Measurements from ENCODE around the gene TTLL11. TPM values are rescaled to one million over a fixed set of nuclear protein-coding genes. Genes with fewer than 3 reads are reported as not detected.
"Not testable (repeated sequence)": the region's sequence is repeated elsewhere in the genome, so short reads cannot be mapped to it uniquely, and the experiment has no call there.

TTLL11 gene
- total and polyA plus RNA-seq, 8 donors, result 3.4 to 7.5 (median 5.5) TPM

DNA sequence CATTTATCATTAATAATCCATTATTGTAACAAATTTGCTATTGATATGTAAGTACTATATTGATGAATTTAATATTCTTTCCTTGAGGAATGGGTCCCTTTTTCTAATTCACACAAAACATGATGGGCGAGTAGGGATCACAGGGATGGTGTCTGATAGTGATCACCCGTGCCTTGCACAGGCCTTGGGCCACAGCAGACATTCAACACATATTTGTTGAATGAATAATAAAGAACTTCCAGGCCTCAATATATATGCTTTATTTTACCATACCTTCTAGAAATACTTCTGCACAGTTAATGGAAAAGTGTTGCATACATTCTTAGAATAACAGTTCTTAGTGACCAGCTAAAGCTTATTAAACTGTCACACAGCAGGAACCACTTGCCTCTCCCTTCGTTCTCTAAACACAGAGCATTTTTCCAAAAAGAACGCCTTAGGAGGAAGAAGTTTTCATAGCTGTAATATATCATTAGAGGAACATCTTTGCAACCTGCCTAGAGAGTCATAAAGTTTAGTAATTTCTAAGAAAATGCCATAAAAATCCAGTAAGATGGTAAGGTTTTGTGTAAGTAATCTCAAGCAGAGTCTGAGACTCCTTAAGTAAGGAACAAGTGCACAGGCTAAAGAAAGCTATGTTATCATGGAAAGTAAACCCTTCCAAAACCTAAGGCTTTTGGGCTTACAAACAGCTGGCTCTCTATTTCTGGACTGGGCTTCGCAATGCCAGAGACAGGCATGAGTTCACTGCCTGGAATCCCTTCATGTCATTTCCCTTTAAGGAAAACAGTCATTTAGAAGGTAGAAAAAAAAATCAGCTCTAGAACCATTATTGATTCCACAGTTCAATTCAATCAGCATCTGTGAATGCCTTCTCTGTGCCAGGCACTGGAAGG is 17.7 kb downstream of the TTLL11 start:
- DNase-seq (no peak), FAIRE-seq (no peak), ATAC-seq (no peak)
- WGBS, 2 donors, result 89 to 94% methylated on average over 5 of the region's 5 CpGs
- Histone ChIP-seq H3K4me3 (no peak overlapping the region), H3K27me3 (no peaks in the 10 kb centered on the region), H3K9me3 (no peaks in the 10 kb centered on the region), H3K4me1 (no peaks in the 10 kb centered on the region), H3K27ac (no peak overlapping the region), H3K36me3 (no peaks in the 10 kb centered on the region)
- TF ChIP-seq, protein P1, sequence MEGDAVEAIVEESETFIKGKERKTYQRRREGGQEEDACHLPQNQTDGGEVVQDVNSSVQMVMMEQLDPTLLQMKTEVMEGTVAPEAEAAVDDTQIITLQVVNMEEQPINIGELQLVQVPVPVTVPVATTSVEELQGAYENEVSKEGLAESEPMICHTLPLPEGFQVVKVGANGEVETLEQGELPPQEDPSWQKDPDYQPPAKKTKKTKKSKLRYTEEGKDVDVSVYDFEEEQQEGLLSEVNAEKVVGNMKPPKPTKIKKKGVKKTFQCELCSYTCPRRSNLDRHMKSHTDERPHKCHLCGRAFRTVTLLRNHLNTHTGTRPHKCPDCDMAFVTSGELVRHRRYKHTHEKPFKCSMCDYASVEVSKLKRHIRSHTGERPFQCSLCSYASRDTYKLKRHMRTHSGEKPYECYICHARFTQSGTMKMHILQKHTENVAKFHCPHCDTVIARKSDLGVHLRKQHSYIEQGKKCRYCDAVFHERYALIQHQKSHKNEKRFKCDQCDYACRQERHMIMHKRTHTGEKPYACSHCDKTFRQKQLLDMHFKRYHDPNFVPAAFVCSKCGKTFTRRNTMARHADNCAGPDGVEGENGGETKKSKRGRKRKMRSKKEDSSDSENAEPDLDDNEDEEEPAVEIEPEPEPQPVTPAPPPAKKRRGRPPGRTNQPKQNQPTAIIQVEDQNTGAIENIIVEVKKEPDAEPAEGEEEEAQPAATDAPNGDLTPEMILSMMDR (IDR thresholded peaks at IDR 0.05), result no peak
- intact Hi-C loops (cut with DNase I), result no loop called here

DNA sequence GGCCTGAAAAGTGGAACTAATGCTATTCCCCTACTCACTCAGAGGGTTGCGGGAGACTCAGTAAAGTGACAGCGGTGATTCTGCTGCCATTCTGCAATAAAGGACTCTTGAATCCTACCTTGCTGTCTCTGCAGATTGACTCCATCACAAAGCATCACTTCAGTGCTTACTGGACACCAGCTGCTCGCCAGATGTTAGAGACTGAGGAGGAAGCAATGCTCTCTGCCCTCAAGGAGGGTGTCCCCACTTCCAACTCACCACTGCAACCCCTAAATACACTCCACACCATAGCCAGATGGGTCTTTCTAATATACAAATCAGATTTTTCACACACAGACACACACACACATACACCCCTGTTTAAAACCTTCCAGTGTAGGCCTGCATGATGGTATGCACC is 21.4 kb downstream of the TTLL11 start:
- Histone ChIP-seq H3K27me3 (no peaks in the 10 kb centered on the region), H3K4me3 (no peak overlapping the region), H3K9me3 (no peaks in the 10 kb centered on the region), H3K36me3 (no peaks in the 10 kb centered on the region), H3K4me1 (peaks cover 0 to under 1% (median 0%) of the 10 kb centered on the region in 3 donors), H3K27ac (no peak overlapping the region)
- intact Hi-C loops (cut with DNase I), result no loop called here
- TF ChIP-seq, protein P1 (IDR thresholded peaks at IDR 0.05), result no peak
- WGBS, 2 donors, result 96 to 98% methylated on average over 3 of the region's 3 CpGs
- ATAC-seq, result no peak
- FAIRE-seq, result no peak
- DNase-seq, result no peak

DNA sequence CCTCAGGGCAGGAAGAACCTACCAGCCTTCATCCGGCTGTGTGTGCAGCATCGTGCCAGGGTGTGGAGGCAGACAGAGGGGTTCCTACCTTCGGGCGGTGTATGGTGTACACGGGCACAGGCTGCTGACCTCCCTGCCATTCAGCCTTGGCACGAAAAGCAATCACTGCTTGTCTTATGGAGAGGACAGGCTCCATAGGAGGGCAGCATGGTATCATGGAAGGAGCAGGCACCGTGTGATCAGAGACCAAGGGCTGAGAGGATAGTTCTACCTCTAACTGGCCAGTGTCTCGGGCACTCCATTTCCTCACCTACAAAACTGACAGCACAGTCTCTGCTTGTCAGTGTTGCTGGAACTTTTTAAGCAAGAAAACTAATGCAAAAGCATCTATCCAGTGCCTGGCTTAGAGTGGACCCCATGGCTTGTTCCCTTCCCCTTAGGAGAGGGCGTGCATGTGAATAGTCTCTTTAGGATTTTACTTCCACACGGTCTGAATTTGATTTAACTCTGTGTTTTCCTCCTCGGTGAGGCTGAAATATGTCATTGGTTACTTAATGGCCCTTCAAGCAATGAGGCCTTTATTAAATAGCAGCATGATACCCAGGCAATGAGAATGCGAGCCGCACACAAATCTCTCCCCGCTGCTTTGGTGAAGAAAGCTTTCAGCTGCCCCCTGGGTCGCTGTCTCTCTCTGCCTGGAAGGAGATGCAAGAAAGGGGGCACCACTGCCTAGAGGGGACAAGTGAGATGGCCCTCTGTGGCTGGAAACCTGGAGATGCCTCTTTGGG is 22.2 kb downstream of the TTLL11 start:
- no peak for DNase-seq
- Histone ChIP-seq H3K27ac (no peak overlapping the region), H3K9me3 (no peaks in the 10 kb centered on the region), H3K27me3 (no peaks in the 10 kb centered on the region), H3K4me1 (peaks cover 0 to 7% (median 0%) of the 10 kb centered on the region in 3 donors), H3K4me3 (no peak overlapping the region), H3K36me3 (no peaks in the 10 kb centered on the region)
- WGBS, 2 donors, result 87 to 88% methylated on average over 15 of the region's 15 CpGs
- no peak for FAIRE-seq
- intact Hi-C loops (cut with DNase I), result no loop called here
- TF ChIP-seq, protein P1 (IDR thresholded peaks at IDR 0.05), result no peak
- no peak for ATAC-seq

DNA sequence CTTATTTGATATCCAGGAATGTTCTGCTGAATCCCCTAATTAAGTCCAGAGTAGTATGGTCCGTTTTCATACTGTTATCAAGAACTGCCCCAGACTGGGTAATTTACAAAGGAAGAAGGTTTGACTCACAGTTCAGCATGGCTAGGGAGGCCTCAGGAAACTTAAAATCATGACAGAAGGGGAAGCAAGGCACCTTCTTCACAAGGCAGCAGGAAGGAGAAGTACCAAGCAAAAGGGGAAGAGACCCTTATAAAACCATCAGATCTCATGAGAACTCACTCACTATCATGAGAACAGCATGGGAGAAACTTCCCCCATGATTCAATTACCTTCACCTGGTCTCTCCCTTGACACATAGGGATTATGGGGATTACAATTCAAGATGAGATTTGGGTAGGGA is 26.4 kb downstream of the TTLL11 start:
- DNase-seq; ATAC-seq; intact Hi-C loops (cut with DNase I); H3K9me3 ChIP-seq; H3K36me3 ChIP-seq; FAIRE-seq; H3K4me3 ChIP-seq; H3K27me3 ChIP-seq: not testable (repeated sequence)
- 54 to 63% methylated on average over 1 of the region's 1 CpG for WGBS, 2 donors
- Histone ChIP-seq H3K4me1 (peaks cover 0 to 16% (median 0%) of the 10 kb centered on the region in 3 donors), H3K27ac (peak overlapping the region in 1 of 4 donors; percentile 60)

DNA sequence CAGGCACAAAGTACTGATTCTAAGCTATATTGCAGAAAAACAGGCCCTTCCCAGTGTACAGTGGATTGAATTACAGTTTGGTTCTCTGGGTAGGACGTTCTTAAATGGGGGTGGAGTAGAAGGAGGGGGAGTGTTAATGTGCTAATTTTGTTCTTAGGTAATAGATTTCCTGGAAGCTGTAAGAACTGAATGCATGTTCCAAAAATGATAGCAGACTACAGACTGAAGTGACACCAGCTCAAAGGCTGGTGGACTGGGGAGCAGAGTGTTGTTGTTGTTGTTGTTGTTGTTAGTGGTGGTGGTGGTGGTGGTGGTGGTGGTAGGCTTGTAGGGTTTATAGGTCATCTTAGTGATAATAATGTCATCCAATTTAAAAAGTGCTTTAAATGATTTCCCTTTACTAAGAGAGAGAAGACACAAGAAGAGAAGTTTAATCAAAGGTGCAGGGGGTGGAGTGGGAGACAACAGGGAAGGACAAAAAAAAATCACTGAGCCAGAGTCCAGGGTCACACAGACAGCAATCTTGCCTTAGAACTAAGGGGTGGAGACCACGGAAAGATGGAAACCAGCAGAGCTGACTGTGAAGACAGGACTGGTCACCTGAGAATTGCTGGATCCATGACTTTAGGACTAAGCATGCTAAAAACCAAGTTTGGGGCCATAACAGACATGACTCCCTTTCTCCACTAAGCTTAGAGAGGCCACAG is 27.0 kb downstream of the TTLL11 start:
- Histone ChIP-seq H3K36me3 (no peaks in the 10 kb centered on the region), H3K4me1 (peaks cover 0 to 16% (median 0%) of the 10 kb centered on the region in 3 donors), H3K27ac (peak overlapping the region in 1 of 4 donors; percentile 60), H3K9me3 (no peaks in the 10 kb centered on the region), H3K27me3 (no peaks in the 10 kb centered on the region), H3K4me3 (no peak overlapping the region)
- TF ChIP-seq, protein P1 (IDR thresholded peaks at IDR 0.05), result no peak
- peak; percentile 74 to 89 (median 86) for ATAC-seq
- FAIRE-seq, result no peak
- DNase-seq, result no peak
- intact Hi-C loops (cut with DNase I), result no loop called here
- 22 to 30% methylated on average over 2 of the region's 2 CpGs for WGBS, 2 donors

All from pancreas (tissue), 10 donors.